ENCODE data around the gene AKAP12.
A peak's percentile ranks its signal among the peaks of the same experiment; 100 is the strongest.

AKAP12 gene

DNA sequence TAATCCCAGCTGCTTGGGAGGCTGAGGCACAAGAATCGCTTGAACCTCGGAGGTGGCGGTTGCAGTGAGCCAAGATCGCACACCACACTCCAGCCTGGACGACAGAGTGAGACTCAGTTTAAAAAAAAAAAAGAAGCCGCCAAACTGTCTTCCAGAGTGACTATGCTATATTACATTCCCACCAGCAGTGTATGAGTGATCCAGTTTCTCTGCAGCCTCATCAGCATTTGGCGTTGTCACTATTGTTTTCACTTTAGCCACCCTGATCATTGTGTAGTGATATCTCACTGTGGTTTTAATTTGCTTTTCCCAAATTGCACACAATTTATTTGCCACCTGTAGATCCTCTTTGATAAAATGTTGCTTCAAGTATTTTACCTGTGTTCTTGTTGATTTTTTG is 6.0 kb upstream of the AKAP12 start:
- Histone ChIP-seq H3K4ac (ENCODE audit: low read depth in 1 of 2, low read length in 2 of 2) (no peak overlapping the region), H2AFZ (ENCODE audit: low read depth, low read length) (no peak overlapping the region)

DNA sequence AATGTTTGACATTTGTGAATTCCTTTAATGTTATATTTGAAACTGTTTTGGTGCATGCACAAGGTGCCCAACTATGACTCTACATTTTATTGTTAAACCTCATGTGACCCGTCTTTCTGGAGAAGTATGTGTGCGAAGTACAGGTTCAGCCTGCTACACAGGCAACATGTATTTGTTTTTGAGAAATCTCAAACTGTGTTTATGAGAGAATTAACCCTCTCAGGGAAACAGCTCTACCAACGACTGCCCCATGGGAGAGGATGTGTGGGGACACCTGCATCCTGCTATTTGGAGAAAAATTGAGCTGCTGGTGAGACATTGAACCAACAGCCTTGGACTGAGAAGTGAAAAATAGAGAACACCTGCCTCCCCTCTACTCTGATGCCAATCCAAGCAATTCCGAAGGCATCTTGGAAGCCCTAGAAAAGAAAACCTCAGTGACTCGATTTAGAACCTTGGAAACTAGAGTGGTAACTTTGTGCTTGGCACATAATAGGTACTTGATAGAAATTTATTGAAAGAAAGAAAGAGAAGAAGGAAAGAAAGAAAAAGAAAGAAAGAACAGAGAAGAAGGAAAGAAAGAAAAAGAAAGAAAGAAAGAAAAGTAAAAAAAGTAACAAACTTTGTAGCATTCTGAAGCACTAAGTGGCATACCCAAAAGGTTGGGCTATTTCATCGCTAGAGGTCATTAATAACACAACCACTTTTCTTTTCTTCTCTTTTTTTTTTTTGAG is 2.9 kb upstream of the AKAP12 start:
- no peak overlapping the region for H3K4me3 ChIP-seq (ENCODE audit: insufficient read depth in 1 of 2, low read depth in 1 of 2, low read length in 2 of 2)
- H3K18ac ChIP-seq (ENCODE audit: low read depth in 1 of 2, low read length in 2 of 2), result no peak overlapping the region
- H4K91ac ChIP-seq (ENCODE audit: low read length), result no peak overlapping the region
- WGBS, result 99% methylated on average over 6 of the region's 6 CpGs
- no peaks in the 10 kb centered on the region for H3K9me3 ChIP-seq (ENCODE audit: control insufficient read depth, low read length)
- H3K4me1 ChIP-seq (ENCODE audit: control insufficient read depth, insufficient read depth, low read depth, low read length), result peaks cover 5% of the 10 kb centered on the region
- no peak overlapping the region for H3K23ac ChIP-seq (ENCODE audit: low read length in 2 of 2)
- no peak overlapping the region for H3K27ac ChIP-seq (ENCODE audit: low read length, poor library complexity, severe bottlenecking)
- H3K14ac ChIP-seq (ENCODE audit: low read length in 2 of 2), result no peak overlapping the region
- H2BK5ac ChIP-seq (ENCODE audit: low read depth, low read length, poor library complexity, severe bottlenecking), result peak overlapping the region; percentile 38
- H3K36me3 ChIP-seq (ENCODE audit: control insufficient read depth in 1 of 2, insufficient read depth in 2 of 2, low read depth in 1 of 2, low read length in 2 of 2), result no peaks in the 10 kb centered on the region
- H2BK12ac ChIP-seq (ENCODE audit: low read length in 2 of 2), result no peak overlapping the region
- H2AK5ac ChIP-seq (ENCODE audit: low read length, severe bottlenecking), result no peak overlapping the region
- H3K27me3 ChIP-seq (ENCODE audit: control insufficient read depth in 1 of 2, insufficient read depth in 1 of 2, low read length in 2 of 2), result no peaks in the 10 kb centered on the region
- H3K4ac ChIP-seq (ENCODE audit: low read depth in 1 of 2, low read length in 2 of 2), result no peak overlapping the region
- no peak overlapping the region for H2BK120ac ChIP-seq (ENCODE audit: low read depth, low read length)
- no peaks in the 10 kb centered on the region for H3K79me1 ChIP-seq (replicated peaks; ENCODE audit: low read length, poor library complexity, severe bottlenecking)
- H4K8ac ChIP-seq (ENCODE audit: low read length), result no peak overlapping the region
- DNase-seq, result no peak
- H2BK15ac ChIP-seq (ENCODE audit: low read depth, poor library complexity, severe bottlenecking), result no peak overlapping the region
- H3K4me2 ChIP-seq (ENCODE audit: low read length, poor library complexity, severe bottlenecking), result no peak overlapping the region
- no peak overlapping the region for H3K9ac ChIP-seq (ENCODE audit: low read length)
- no peak overlapping the region for H2AFZ ChIP-seq (ENCODE audit: low read depth, low read length)

More for the DNA sequence above, 6.0 kb upstream of the AKAP12 start:
- H2BK15ac ChIP-seq (ENCODE audit: low read depth, poor library complexity, severe bottlenecking), result no peak overlapping the region
- H3K4me2 ChIP-seq (ENCODE audit: low read length, poor library complexity, severe bottlenecking), result no peak overlapping the region
- no peak overlapping the region for H3K9ac ChIP-seq (ENCODE audit: low read length)
- H3K79me1 ChIP-seq (replicated peaks; ENCODE audit: low read length, poor library complexity, severe bottlenecking), result no peaks in the 10 kb centered on the region
- no peak overlapping the region for H2BK12ac ChIP-seq (ENCODE audit: low read length in 2 of 2)
- no peaks in the 10 kb centered on the region for H3K27me3 ChIP-seq (ENCODE audit: control insufficient read depth in 1 of 2, insufficient read depth in 1 of 2, low read length in 2 of 2)
- no peak overlapping the region for H4K91ac ChIP-seq (ENCODE audit: low read length)
- no peak overlapping the region for H4K8ac ChIP-seq (ENCODE audit: low read length)
- peak overlapping the region; percentile 44 for H2BK5ac ChIP-seq (ENCODE audit: low read depth, low read length, poor library complexity, severe bottlenecking)
- no peak overlapping the region for H3K4me3 ChIP-seq (ENCODE audit: insufficient read depth in 1 of 2, low read depth in 1 of 2, low read length in 2 of 2)
- no peaks in the 10 kb centered on the region for H3K9me3 ChIP-seq (ENCODE audit: control insufficient read depth, low read length)
- no peak overlapping the region for H3K27ac ChIP-seq (ENCODE audit: low read length, poor library complexity, severe bottlenecking)
- no peak overlapping the region for H2AK5ac ChIP-seq (ENCODE audit: low read length, severe bottlenecking)
- H3K36me3 ChIP-seq (ENCODE audit: control insufficient read depth in 1 of 2, insufficient read depth in 2 of 2, low read depth in 1 of 2, low read length in 2 of 2), result no peaks in the 10 kb centered on the region
- 98% methylated on average over 6 of the region's 7 CpGs for WGBS
- no peak overlapping the region for H3K23ac ChIP-seq (ENCODE audit: low read length in 2 of 2)
- DNase-seq, result no peak
- H2BK120ac ChIP-seq (ENCODE audit: low read depth, low read length), result no peak overlapping the region
- no peaks in the 10 kb centered on the region for H3K4me1 ChIP-seq (ENCODE audit: control insufficient read depth, insufficient read depth, low read depth, low read length)
- no peak overlapping the region for H3K14ac ChIP-seq (ENCODE audit: low read length in 2 of 2)
- no peak overlapping the region for H3K18ac ChIP-seq (ENCODE audit: low read depth in 1 of 2, low read length in 2 of 2)

DNA sequence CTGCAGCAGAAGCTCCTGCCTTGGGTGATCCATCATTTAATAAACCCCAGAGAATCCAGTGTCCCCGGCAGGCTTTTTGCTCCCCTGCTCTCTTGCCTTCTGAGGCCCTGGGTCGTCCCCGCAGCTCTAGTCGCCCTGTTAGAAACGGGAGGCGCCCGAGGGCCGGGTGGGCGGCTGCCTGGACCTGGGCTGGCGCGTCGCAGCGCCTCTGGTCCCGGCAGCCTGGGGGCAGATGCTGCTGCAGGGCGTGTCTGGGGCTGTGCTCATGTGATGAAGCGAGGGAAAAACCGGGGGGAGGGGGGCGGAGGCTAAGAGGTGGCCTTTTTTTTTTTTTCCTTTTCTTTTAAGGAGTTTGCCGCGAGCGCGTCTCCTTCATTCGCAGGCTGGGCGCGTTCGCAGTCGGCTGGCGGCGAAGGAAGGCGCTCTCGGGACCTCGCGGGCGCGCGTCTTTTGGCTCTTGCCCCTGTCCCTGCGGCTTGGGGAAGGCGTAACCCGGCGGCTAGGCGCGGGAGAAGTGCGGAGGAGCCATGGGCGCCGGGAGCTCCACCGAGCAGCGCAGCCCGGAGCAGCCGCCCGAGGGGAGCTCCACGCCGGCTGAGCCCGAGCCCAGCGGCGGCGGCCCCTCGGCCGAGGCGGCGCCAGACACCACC is 394 bp downstream of the AKAP12 start:
- Histone ChIP-seq H3K4me1 (ENCODE audit: control insufficient read depth, insufficient read depth, low read depth, low read length) (peaks cover 8% of the 10 kb centered on the region), H3K4ac (ENCODE audit: low read depth in 1 of 2, low read length in 2 of 2) (peak overlapping the region in 1 of 2 experiments; percentile 92), H2BK120ac (ENCODE audit: low read depth, low read length) (peak overlapping the region; percentile 45), H3K36me3 (ENCODE audit: control insufficient read depth in 1 of 2, insufficient read depth in 2 of 2, low read depth in 1 of 2, low read length in 2 of 2) (no peaks in the 10 kb centered on the region), H2BK5ac (ENCODE audit: low read depth, low read length, poor library complexity, severe bottlenecking) (no peak overlapping the region), H3K9me3 (ENCODE audit: control insufficient read depth, low read length) (no peaks in the 10 kb centered on the region), H2BK12ac (ENCODE audit: low read length in 2 of 2) (peak overlapping the region in 1 of 2 experiments; percentile 94), H3K79me1 (replicated peaks; ENCODE audit: low read length, poor library complexity, severe bottlenecking) (peaks cover 2% of the 10 kb centered on the region), H3K23ac (ENCODE audit: low read length in 2 of 2) (peak overlapping the region in 1 of 2 experiments; percentile 98), H3K9ac (ENCODE audit: low read length) (peak overlapping the region; percentile 86), H3K27me3 (ENCODE audit: control insufficient read depth in 1 of 2, insufficient read depth in 1 of 2, low read length in 2 of 2) (no peaks in the 10 kb centered on the region), H4K8ac (ENCODE audit: low read length) (no peak overlapping the region), H3K14ac (ENCODE audit: low read length in 2 of 2) (peak overlapping the region in 1 of 2 experiments; percentile 75), H2BK15ac (ENCODE audit: low read depth, poor library complexity, severe bottlenecking) (peak overlapping the region; percentile 8), H3K4me2 (ENCODE audit: low read length, poor library complexity, severe bottlenecking) (peak overlapping the region; percentile 98), H4K91ac (ENCODE audit: low read length) (no peak overlapping the region), H3K18ac (ENCODE audit: low read depth in 1 of 2, low read length in 2 of 2) (peak overlapping the region; percentile 12 to 99), H2AK5ac (ENCODE audit: low read length, severe bottlenecking) (no peak overlapping the region), H3K4me3 (ENCODE audit: insufficient read depth in 1 of 2, low read depth in 1 of 2, low read length in 2 of 2) (peak overlapping the region; percentile 89 to 92), H2AFZ (ENCODE audit: low read depth, low read length) (peak overlapping the region; percentile 91), H3K27ac (ENCODE audit: low read length, poor library complexity, severe bottlenecking) (peak overlapping the region; percentile 83)
- DNase-seq, result peak; percentile 91
- 0% methylated on average over 31 of the region's 60 CpGs for WGBS

Data from mesenchymal stem cell (in vitro differentiated cells and primary cell).